ENCODE results near the gene MAP3K9. TPM values are rescaled to one million over a fixed set of nuclear protein-coding genes. Genes with fewer than 3 reads are reported as not detected.
"Not testable (repeated sequence)": the region's sequence is repeated elsewhere in the genome, so short reads cannot be mapped to it uniquely, and the experiment has no call there.

MAP3K9 gene
- total RNA-seq = 1.1 to 3.0 TPM (median 2.8 TPM) in 3 replicates
- long read RNA-seq, partial matches to known transcripts = 1 of 3 reads
- long read RNA-seq, other reads (novel, unspliced or antisense) = 2 of 3 reads

GRCh38 chr14:70809225-70810219 lies at the start of gene MAP3K9:
Gene MAP3K9 (minus strand): TSS chr14:70809513. CDS start chr14:70809171, 342 bp downstream.
- Mint-ChIP-seq H3K36me3 (ENCODE audit: low read depth) (no peaks in the 10 kb centered on the region), H3K9me3 (ENCODE audit: low read depth) (no peaks in the 10 kb centered on the region), H3K27me3 (ENCODE audit: low read depth) (peaks cover 7% of the 10 kb centered on the region), H3K4me1 (ENCODE audit: low read depth) (peaks cover 11% of the 10 kb centered on the region), H3K27ac (ENCODE audit: unreplicated experiment) (peak within 1 kb of the TSS; percentile 1), H3K4me3 (ENCODE audit: unreplicated experiment) (peak within 1 kb of the TSS; percentile 76)
- no peak for DNase-seq (ENCODE audit: low spot score)
- TF ChIP-seq CTCF (IDR thresholded peaks at IDR 0.05) = peak; percentile 10

- H3K9me3 Mint-ChIP-seq (ENCODE audit: low read depth) = no peaks in the 10 kb centered on the region
Measured at GRCh38 chr14:70858641-70859040, 49.3 kb upstream of the MAP3K9 start.

GRCh38 chr14:70857496-70857890 lies 48.2 kb upstream of the MAP3K9 start:
- peaks cover 13% of the 10 kb centered on the region for H3K4me1 Mint-ChIP-seq (ENCODE audit: low read depth)
- H3K9me3 Mint-ChIP-seq (ENCODE audit: low read depth) = no peaks in the 10 kb centered on the region

More at GRCh38 chr14:70858641-70859040, 49.3 kb upstream of the MAP3K9 start:
- no peak for TF ChIP-seq CTCF (IDR thresholded peaks at IDR 0.05)
- no peak overlapping the region for H3K4me3 Mint-ChIP-seq (ENCODE audit: unreplicated experiment)
- DNase-seq (ENCODE audit: low spot score) = no peak
- peaks cover 13% of the 10 kb centered on the region for H3K4me1 Mint-ChIP-seq (ENCODE audit: low read depth)
- H3K27me3 Mint-ChIP-seq (ENCODE audit: low read depth) = no peaks in the 10 kb centered on the region
- H3K36me3 Mint-ChIP-seq (ENCODE audit: low read depth) = peaks cover 2% of the 10 kb centered on the region
- H3K27ac Mint-ChIP-seq (ENCODE audit: unreplicated experiment) = no peak overlapping the region

GRCh38 chr14:70856851-70857495 lies 47.7 kb upstream of the MAP3K9 start:
- Mint-ChIP-seq H3K27me3 (ENCODE audit: low read depth) (no peaks in the 10 kb centered on the region), H3K4me3 (ENCODE audit: unreplicated experiment) (no peak overlapping the region), H3K27ac (ENCODE audit: unreplicated experiment) (peak overlapping the region; percentile 55), H3K36me3 (ENCODE audit: low read depth) (no peaks in the 10 kb centered on the region), H3K9me3 (ENCODE audit: low read depth) (no peaks in the 10 kb centered on the region), H3K4me1 (ENCODE audit: low read depth) (peaks cover 13% of the 10 kb centered on the region)
- no peak for DNase-seq (ENCODE audit: low spot score)
- TF ChIP-seq CTCF (IDR thresholded peaks at IDR 0.05) = no peak

More at GRCh38 chr14:70857496-70857890, 48.2 kb upstream of the MAP3K9 start:
- no peak overlapping the region for H3K4me3 Mint-ChIP-seq (ENCODE audit: unreplicated experiment)
- peak overlapping the region; percentile 18 for H3K27ac Mint-ChIP-seq (ENCODE audit: unreplicated experiment)
- no peak for DNase-seq (ENCODE audit: low spot score)
- H3K36me3 Mint-ChIP-seq (ENCODE audit: low read depth) = no peaks in the 10 kb centered on the region
- H3K27me3 Mint-ChIP-seq (ENCODE audit: low read depth) = no peaks in the 10 kb centered on the region
- TF ChIP-seq CTCF (IDR thresholded peaks at IDR 0.05) = no peak

GRCh38 chr14:70855486-70855885 lies 46.2 kb upstream of the MAP3K9 start:
- H3K27ac Mint-ChIP-seq (ENCODE audit: unreplicated experiment) = no peak overlapping the region
- no peaks in the 10 kb centered on the region for H3K27me3 Mint-ChIP-seq (ENCODE audit: low read depth)
- no peak overlapping the region for H3K4me3 Mint-ChIP-seq (ENCODE audit: unreplicated experiment)
- TF ChIP-seq CTCF (IDR thresholded peaks at IDR 0.05) = no peak
- no peak for DNase-seq (ENCODE audit: low spot score)
- no peaks in the 10 kb centered on the region for H3K36me3 Mint-ChIP-seq (ENCODE audit: low read depth)
- H3K4me1 Mint-ChIP-seq (ENCODE audit: low read depth) = peaks cover 13% of the 10 kb centered on the region
- H3K9me3 Mint-ChIP-seq (ENCODE audit: low read depth) = no peaks in the 10 kb centered on the region

GRCh38 chr14:70853658-70854057 lies 44.3 kb upstream of the MAP3K9 start:
- H3K4me1 Mint-ChIP-seq (ENCODE audit: low read depth) = peaks cover 22% of the 10 kb centered on the region
- H3K27me3 Mint-ChIP-seq (ENCODE audit: low read depth); H3K4me3 Mint-ChIP-seq (ENCODE audit: unreplicated experiment); H3K36me3 Mint-ChIP-seq (ENCODE audit: low read depth); DNase-seq (ENCODE audit: low spot score); H3K27ac Mint-ChIP-seq (ENCODE audit: unreplicated experiment); H3K9me3 Mint-ChIP-seq (ENCODE audit: low read depth): not testable (repeated sequence)
